ENCODE measurements around the gene PDLIM7.
"Not testable (repeated sequence)": the region's sequence is repeated elsewhere in the genome, so short reads cannot be mapped to it uniquely, and the experiment has no call there.

Gene PDLIM7

GRCh38 chr5:177489119-177489716 lies 8.2 kb downstream of the PDLIM7 start:
- DNase-seq, result no peak

- DNase-seq, result no peak
Observed at GRCh38 chr5:177487975-177488374, 9.4 kb downstream of the PDLIM7 start.

- no peak for DNase-seq
Observed at GRCh38 chr5:177487144-177487543, 10.3 kb downstream of the PDLIM7 start.

- no peak for DNase-seq
Observed at GRCh38 chr5:177486256-177486655, 11.1 kb downstream of the PDLIM7 start.

- not testable (repeated sequence) for DNase-seq
Observed at GRCh38 chr5:177485753-177486152, 11.7 kb downstream of the PDLIM7 start.

- no peak for DNase-seq
Observed at GRCh38 chr5:177484902-177485549, 12.4 kb downstream of the PDLIM7 start.

- no peak for DNase-seq
Observed at GRCh38 chr5:177483994-177484901, 13.2 kb downstream of the PDLIM7 start.

GRCh38 chr5:177483042-177483441 lies 14.4 kb downstream of the PDLIM7 start:
- no peak for DNase-seq

GRCh38 chr5:177482359-177482795 lies 15.0 kb downstream of the PDLIM7 start:
- no peak for DNase-seq

GRCh38 chr5:177479774-177480173 lies 17.6 kb downstream of the PDLIM7 start:
- DNase-seq, result no peak

GRCh38 chr5:177478711-177479646 lies 18.4 kb downstream of the PDLIM7 start:
- no peak for DNase-seq

- no peak for DNase-seq
Observed at GRCh38 chr5:177477701-177478477, 19.5 kb downstream of the PDLIM7 start.

GRCh38 chr5:177476531-177477233 lies 20.7 kb downstream of the PDLIM7 start:
- DNase-seq, result no peak

GRCh38 chr5:177475563-177476427 lies 21.6 kb downstream of the PDLIM7 start:
- DNase-seq, result no peak

GRCh38 chr5:177474846-177475562 lies 22.4 kb downstream of the PDLIM7 start:
- DNase-seq, result no peak

- no peak for DNase-seq
Observed at GRCh38 chr5:177474002-177474476, 23.4 kb downstream of the PDLIM7 start.

GRCh38 chr5:177473443-177474001 lies 23.9 kb downstream of the PDLIM7 start, which contains the start of gene DBN1:
DBN1 (minus strand) TSS chr5:177473634; CDS start chr5:177473521, 113 bp downstream.
- no peak for DNase-seq

Measured in activated T-cell treated with anti-CD3 and anti-CD28 coated beads for 4 hours (primary cell).